Naive thymus-derived CD4-positive, alpha-beta T cell (primary cell): Measurements from ENCODE around the gene SCAF11. TPM values are rescaled to one million over a fixed set of nuclear protein-coding genes. Genes with fewer than 3 reads are reported as not detected.
"Not testable (repeated sequence)": the region's sequence is repeated elsewhere in the genome, so short reads cannot be mapped to it uniquely, and the experiment has no call there.

Source experiments
- ATAC-seq: fragments of 150-1000 bp; cut with Tn5 transposase; 2 replicates; pipeline ENCODE4 v1.10.0; 2021; ENCODE audit warnings: mild to moderate bottlenecking, moderate library complexity
- CTCF ChIA-PET: fragments of 350-600 bp; sonication (Branson Sonifier 250); formaldehyde crosslinking; loops from one replicate; lab custom pipeline; 2021; ENCODE audit warnings: antibody characterized with exemption; lab: Charles Lee
- POLR2A ChIA-PET: fragments of 350-600 bp; sonication (Branson Sonifier 250); formaldehyde crosslinking; loops from one replicate; lab custom pipeline; 2021; ENCODE audit warnings: antibody characterized with exemption, inconsistent platforms; lab: Charles Lee
- DNase-seq, 9 donors: peaks; one replicate each; pipeline versions ENCODE4 v3.0.0 to v3.0.0-alpha.2; 2020 to 2022; ENCODE audit warnings: mixed read lengths in 1 of 9
- H3K27ac ChIP-seq: one replicate; pipeline ENCODE4 v1.7.0; 2013; ENCODE audit warnings: mild to moderate bottlenecking, low read depth, low read length, moderate library complexity
- H3K27me3 ChIP-seq, 2 donors: one replicate each; pipeline ENCODE4 v1.7.0; 2013; ENCODE audit warnings: low read length in 2 of 2, mild to moderate bottlenecking in 2 of 2, moderate library complexity in 2 of 2; ENCODE audit not compliant: control insufficient read depth in 2 of 2, insufficient read depth in 2 of 2
- H3K36me3 ChIP-seq, 3 experiments: 1 replicate in 2 of 3; 2 replicates in 1 of 3; pipeline ENCODE4 v1.7.0; 2013; ENCODE audit warnings: low read length in 3 of 3, mild to moderate bottlenecking in 3 of 3, moderate library complexity in 1 of 3; ENCODE audit not compliant: insufficient read depth in 3 of 3, control insufficient read depth in 2 of 3
- H3K4me1 ChIP-seq, 2 donors: one replicate each; pipeline ENCODE4 v1.7.0; 2013; ENCODE audit warnings: low read length in 2 of 2, mild to moderate bottlenecking in 2 of 2, moderate library complexity in 1 of 2; ENCODE audit not compliant: control insufficient read depth in 2 of 2, insufficient read depth in 2 of 2
- H3K4me3 ChIP-seq: 2 replicates; pipeline ENCODE4 v1.7.0; 2013; ENCODE audit warnings: mild to moderate bottlenecking, low read length
- H3K9me3 ChIP-seq, 3 experiments: 1 replicate in 2 of 3; 2 replicates in 1 of 3; pipeline ENCODE4 v1.7.0; 2013; ENCODE audit warnings: low read length in 3 of 3; ENCODE audit not compliant: control insufficient read depth in 2 of 3
- H3K27ac Mint-ChIP-seq, 9 donors: one replicate each; pipeline ENCODE4 v1.8.0; 2020 to 2022; ENCODE audit warnings: mixed read lengths in 9 of 9, mild to moderate bottlenecking in 8 of 9, moderate library complexity in 5 of 9, inconsistent platforms in 2 of 9
- H3K27me3 Mint-ChIP-seq, 5 donors: one replicate each; pipeline ENCODE4 v1.8.0; 2021 to 2022; ENCODE audit warnings: mixed read lengths in 5 of 5, mild to moderate bottlenecking in 1 of 5
- H3K36me3 Mint-ChIP-seq, 5 donors: one replicate each; pipeline ENCODE4 v1.8.0; 2020 to 2022; ENCODE audit warnings: mixed read lengths in 5 of 5, mild to moderate bottlenecking in 3 of 5, inconsistent platforms in 1 of 5
- H3K4me1 Mint-ChIP-seq, 7 donors: one replicate each; pipeline ENCODE4 v1.8.0; 2020 to 2022; ENCODE audit warnings: mixed read lengths in 7 of 7, mild to moderate bottlenecking in 3 of 7, inconsistent platforms in 1 of 7
- H3K4me3 Mint-ChIP-seq, 10 donors: one replicate each; pipeline ENCODE4 v1.8.0; 2020 to 2022; ENCODE audit warnings: mild to moderate bottlenecking in 10 of 10, mixed read lengths in 10 of 10, moderate library complexity in 6 of 10, inconsistent platforms in 2 of 10
- H3K9me3 Mint-ChIP-seq, 11 donors: one replicate each; pipeline ENCODE4 v1.8.0; 2020 to 2022; ENCODE audit warnings: mixed read lengths in 11 of 11, mild to moderate bottlenecking in 4 of 11, inconsistent platforms in 1 of 11, moderate library complexity in 1 of 11
- intact Hi-C, 2 donors: fragments of 100-400 bp; cut with micrococcal nuclease; formaldehyde crosslinking; loops; one replicate each; pipeline ENCODE4 v1.15.1; 2023
- polyA plus RNA-seq, 2 donors: library from polyadenylated mRNA; unstranded; fragments of 300-500 nt; fragmentation: Illumina TruSeq; gene quantifications; one replicate each; pipeline ENCODE4 v1.2.3, GENCODE V29; 2021
- total RNA-seq, 6 experiments: library from RNA in 5 of 6; stranded (reverse) in 5 of 6; gene quantifications; 1 replicate in 5 of 6; 2 replicates in 1 of 6; pipeline ENCODE4 v1.2.3 and lab custom pipeline; 2021 to 2026

SCAF11 gene
- total and polyA plus RNA-seq, 7 experiments from 2014 or later, result 96.9 to 194 (median 155) TPM

DNA sequence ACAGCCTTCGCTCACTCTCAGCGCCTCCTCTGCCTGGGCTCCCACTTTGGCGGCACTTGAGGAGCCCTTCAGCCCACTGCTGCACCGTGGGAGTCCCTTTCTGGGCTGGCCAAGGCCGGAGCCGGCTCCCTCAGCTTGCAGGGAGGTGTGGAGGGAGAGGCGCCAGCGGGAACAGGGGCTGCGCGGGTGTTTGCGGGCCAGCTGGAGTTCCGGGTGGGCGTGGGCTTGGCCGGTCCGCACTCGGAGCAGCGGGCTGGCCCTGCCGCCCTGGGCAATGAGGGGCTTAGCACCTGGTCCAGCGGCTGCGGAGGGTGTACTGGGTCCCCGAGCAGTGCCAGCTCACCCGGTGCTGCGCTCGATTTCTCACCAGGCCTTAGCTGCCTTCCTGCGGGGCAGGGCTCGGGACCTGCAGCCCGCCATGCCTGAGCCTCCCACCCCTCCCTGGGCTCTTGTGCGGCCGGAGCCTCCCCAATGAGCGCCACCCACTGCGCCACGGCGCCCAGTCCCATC lies 27.5 kb upstream of the SCAF11 start:
- H3K9me3 ChIP-seq, H3K27ac ChIP-seq, H3K36me3 ChIP-seq, intact Hi-C loops, H3K27me3 ChIP-seq, POLR2A ChIA-PET, H3K4me1 ChIP-seq, DNase-seq, H3K4me1 Mint-ChIP-seq, ATAC-seq, H3K4me3 ChIP-seq, H3K4me3 Mint-ChIP-seq, H3K27ac Mint-ChIP-seq: not testable (repeated sequence)
- CTCF ChIA-PET, result interaction anchor here (0.9 kb wide), 1 partner anchor 107 kb away, joined by 3 read pairs; no protein-coding TSS in a partner anchor
- H3K9me3 Mint-ChIP-seq, result peaks cover 0 to 36% (median 20%) of the 10 kb centered on the region in 11 donors
- peaks cover 0 to 15% (median 8%) of the 10 kb centered on the region in 5 donors for H3K36me3 Mint-ChIP-seq
- H3K27me3 Mint-ChIP-seq, result peaks cover 0 to 22% (median 0%) of the 10 kb centered on the region in 5 donors

DNA sequence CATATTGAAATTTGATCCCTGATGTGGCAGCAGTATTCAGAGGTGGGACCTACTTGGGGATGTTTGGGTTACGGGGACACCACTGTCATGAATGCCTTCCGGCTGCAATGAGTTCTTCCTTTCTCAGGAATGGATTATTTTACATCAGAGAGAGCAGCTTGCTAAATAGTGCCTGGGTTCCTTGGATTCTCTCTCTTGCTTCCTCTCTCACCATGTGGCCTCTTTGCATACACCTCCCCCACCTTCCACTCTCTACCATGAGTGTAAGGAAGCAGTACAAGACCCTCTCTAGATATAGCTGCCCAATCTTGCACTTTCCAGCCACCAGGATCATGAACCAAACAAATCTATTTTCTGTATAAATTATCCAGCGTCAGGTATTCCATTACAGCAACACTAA lies 15.4 kb upstream of the SCAF11 start:
- H3K36me3 ChIP-seq, result no peaks in the 10 kb centered on the region
- Mint-ChIP-seq H3K36me3 (no peaks in the 10 kb centered on the region), H3K9me3 (no peaks in the 10 kb centered on the region), H3K27ac (no peak overlapping the region), H3K4me1 (no peaks in the 10 kb centered on the region), H3K27me3 (peaks cover 0 to 13% (median 0%) of the 10 kb centered on the region in 5 donors), H3K4me3 (no peak overlapping the region)
- intact Hi-C loops, result loop anchor here (1.0 to 5.0 kb wide), 5 partner anchors 16 to 464 kb away; partner anchors contain the start of gene SCAF11 (in 1 of the 2)
- ATAC-seq (no peak), DNase-seq (no peak)
- H3K27ac ChIP-seq, result no peak overlapping the region
- no peaks in the 10 kb centered on the region for H3K9me3 ChIP-seq
- ChIA-PET CTCF (interaction anchor here (1.0 kb wide), 1 partner anchor 15 kb away, joined by 4 read pairs; no protein-coding TSS in a partner anchor), POLR2A (no interaction called here)
- H3K4me3 ChIP-seq, result no peak overlapping the region
- H3K27me3 ChIP-seq, result no peaks in the 10 kb centered on the region
- no peaks in the 10 kb centered on the region for H3K4me1 ChIP-seq

DNA sequence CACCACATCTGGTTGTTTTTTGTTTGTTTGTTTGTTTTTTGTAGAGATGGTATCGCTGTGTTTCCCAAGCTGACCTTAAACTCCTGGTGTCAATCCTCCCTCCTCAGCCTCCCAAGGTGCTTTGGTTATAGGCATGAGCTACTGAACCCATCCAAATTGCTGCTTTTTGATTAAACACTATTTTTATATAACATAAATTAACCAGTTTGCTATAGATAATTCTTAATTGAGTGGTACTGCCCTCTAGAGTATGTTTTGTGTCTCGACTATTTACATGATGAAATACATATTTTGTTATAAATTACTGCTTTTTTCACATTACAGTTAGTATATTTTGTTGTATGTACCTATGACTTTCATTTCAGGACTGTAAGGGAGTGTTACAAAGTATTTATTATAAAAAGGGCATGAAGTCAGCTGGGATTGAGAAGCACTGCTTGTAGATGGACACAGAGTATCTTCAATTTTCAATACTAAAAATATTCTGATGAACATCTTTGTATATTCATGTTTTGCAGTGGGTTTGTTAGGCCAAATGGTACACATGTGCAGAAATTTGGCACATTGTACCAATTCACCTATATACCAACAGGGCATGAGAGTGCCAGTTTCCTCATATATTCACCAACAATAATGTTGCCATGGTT lies 14.9 kb upstream of the SCAF11 start:
- Mint-ChIP-seq H3K36me3 (no peaks in the 10 kb centered on the region), H3K4me3 (no peak overlapping the region), H3K4me1 (no peaks in the 10 kb centered on the region), H3K27ac (peak overlapping the region in 1 of 9 donors; percentile 47), H3K9me3 (no peaks in the 10 kb centered on the region), H3K27me3 (peaks cover 0 to 13% (median 0%) of the 10 kb centered on the region in 5 donors)
- no peaks in the 10 kb centered on the region for H3K36me3 ChIP-seq
- H3K27ac ChIP-seq, result no peak overlapping the region
- no peaks in the 10 kb centered on the region for H3K9me3 ChIP-seq
- DNase-seq (peak in 2 of 9 donors; percentile 13 to 19), ATAC-seq (no peak)
- CTCF ChIA-PET, result interaction anchor here (0.8 kb wide), 1 partner anchor 16 kb away, joined by 3 read pairs; no protein-coding TSS in a partner anchor
- H3K27me3 ChIP-seq, result no peaks in the 10 kb centered on the region
- H3K4me1 ChIP-seq, result no peaks in the 10 kb centered on the region
- intact Hi-C loops, result loop anchor here (1.0 to 5.0 kb wide), 5 partner anchors 15 to 463 kb away; partner anchors contain the start of gene SCAF11 (in 1 of the 2)
- POLR2A ChIA-PET, result no interaction called here
- no peak overlapping the region for H3K4me3 ChIP-seq

DNA sequence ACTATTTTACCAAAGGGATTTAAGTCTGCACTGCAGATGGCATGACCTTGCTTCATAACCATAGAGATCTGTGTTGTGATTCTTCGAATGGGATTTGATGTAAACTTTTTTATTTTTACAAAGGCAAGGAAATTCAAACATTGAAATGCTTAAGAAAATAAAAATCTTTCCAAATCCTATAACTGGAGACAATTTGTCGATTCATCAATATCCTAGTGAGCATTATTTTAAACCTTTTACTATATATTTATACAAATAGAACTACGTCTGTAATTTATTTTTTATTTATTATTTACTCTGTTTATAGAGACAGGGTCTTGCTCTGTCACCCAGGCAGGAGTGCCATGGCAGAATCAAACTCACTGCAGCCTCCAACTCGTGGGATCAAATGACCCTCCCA lies 14.3 kb upstream of the SCAF11 start:
- Mint-ChIP-seq H3K36me3 (no peaks in the 10 kb centered on the region), H3K4me1 (no peaks in the 10 kb centered on the region), H3K27me3 (peaks cover 0 to 13% (median 0%) of the 10 kb centered on the region in 5 donors), H3K27ac (peak overlapping the region in 1 of 9 donors; percentile 47), H3K9me3 (no peaks in the 10 kb centered on the region), H3K4me3 (no peak overlapping the region)
- H3K27ac ChIP-seq, result no peak overlapping the region
- no peaks in the 10 kb centered on the region for H3K9me3 ChIP-seq
- H3K4me1 ChIP-seq, result no peaks in the 10 kb centered on the region
- POLR2A ChIA-PET, result no interaction called here
- CTCF ChIA-PET, result interaction anchor here (0.8 kb wide), 1 partner anchor 15 kb away, joined by 3 read pairs; no protein-coding TSS in a partner anchor
- intact Hi-C loops, result loop anchor here (1.0 to 5.0 kb wide), 5 partner anchors 14 to 462 kb away; partner anchors contain the start of gene SCAF11 (in 1 of the 2)
- H3K4me3 ChIP-seq, result no peak overlapping the region
- H3K36me3 ChIP-seq, result no peaks in the 10 kb centered on the region
- no peak for ATAC-seq
- no peak for DNase-seq
- H3K27me3 ChIP-seq, result no peaks in the 10 kb centered on the region

DNA sequence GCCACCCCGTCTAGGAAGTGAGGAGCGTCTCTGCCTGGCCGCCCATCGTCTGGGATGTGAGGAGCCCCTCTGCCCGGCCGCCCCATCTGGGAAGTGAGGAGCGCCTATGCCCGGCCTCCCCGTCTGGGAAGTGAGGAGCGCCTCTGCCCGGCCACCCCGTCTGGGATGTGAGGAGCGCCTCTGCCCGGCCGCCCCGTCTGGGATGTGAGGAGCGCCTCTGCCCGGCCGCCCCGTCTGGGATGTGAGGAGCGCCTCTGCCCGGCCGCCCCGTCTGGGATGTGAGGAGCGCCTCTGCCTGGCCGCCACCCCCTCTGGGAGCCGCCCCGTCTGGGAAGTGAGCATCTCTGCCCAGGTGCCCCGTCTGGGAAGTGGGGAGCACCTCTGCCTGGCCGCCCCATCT lies 9.7 kb upstream of the SCAF11 start:
- H3K27ac ChIP-seq, H3K4me3 ChIP-seq, H3K9me3 Mint-ChIP-seq, CTCF ChIA-PET, H3K4me3 Mint-ChIP-seq, H3K9me3 ChIP-seq, H3K36me3 Mint-ChIP-seq, intact Hi-C loops, DNase-seq, H3K27me3 ChIP-seq, H3K4me1 Mint-ChIP-seq, H3K27ac Mint-ChIP-seq, H3K4me1 ChIP-seq, ATAC-seq, H3K36me3 ChIP-seq: not testable (repeated sequence)
- peaks cover 0 to 13% (median 0%) of the 10 kb centered on the region in 5 donors for H3K27me3 Mint-ChIP-seq
- POLR2A ChIA-PET, result interaction anchor here (0.7 kb wide), 1 partner anchor 285 kb away, joined by 4 read pairs; no protein-coding TSS in a partner anchor

DNA sequence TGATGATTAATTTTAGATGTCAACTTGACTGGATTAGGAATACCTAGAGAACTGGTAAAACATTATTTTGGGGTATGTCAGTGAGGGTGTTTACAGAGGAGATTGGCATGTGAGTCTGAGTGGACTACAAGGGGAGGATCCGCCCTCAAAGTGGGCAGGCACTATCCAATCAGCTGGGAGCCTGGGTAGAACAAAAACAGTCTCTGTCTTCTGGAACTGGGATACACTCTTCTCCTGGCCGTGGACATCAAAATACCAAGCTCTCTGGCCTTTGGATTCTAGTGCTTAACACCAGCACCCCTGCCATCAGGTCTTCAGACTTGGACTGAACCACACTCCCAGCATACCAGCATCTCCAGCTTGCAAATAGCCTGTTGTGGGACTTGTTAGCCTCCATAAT lies 4.4 kb upstream of the SCAF11 start:
- Mint-ChIP-seq H3K4me3 (no peak overlapping the region), H3K27me3 (peaks cover 0 to 26% (median 0%) of the 10 kb centered on the region in 5 donors), H3K9me3 (peaks cover 0 to 5% (median 0%) of the 10 kb centered on the region in 11 donors), H3K36me3 (peaks cover 0 to 4% (median 0%) of the 10 kb centered on the region in 5 donors), H3K27ac (peak overlapping the region in 4 of 9 donors; percentile 28 to 74 (median 60)), H3K4me1 (peaks cover 6 to 16% (median 11%) of the 10 kb centered on the region in 7 donors)
- Histone ChIP-seq H3K4me3 (no peak overlapping the region), H3K4me1 (no peaks in the 10 kb centered on the region), H3K27ac (no peak overlapping the region), H3K36me3 (peaks cover 0 to 6% (median 0%) of the 10 kb centered on the region in 3 experiments), H3K9me3 (no peaks in the 10 kb centered on the region), H3K27me3 (no peaks in the 10 kb centered on the region)
- intact Hi-C loops, result loop anchor here (5.0 to 10.0 kb wide), 6 partner anchors 668 to 1910 kb away; partner anchors contain the start of genes ANO6 (in 1 of the 2), HDAC7 (in 1 of the 2) and VDR (in 1 of the 2)
- no peak for DNase-seq
- CTCF ChIA-PET, result no interaction called here
- POLR2A ChIA-PET, result no interaction called here
- ATAC-seq, result no peak
